Measurements from ENCODE around the gene RWDD3.

Gene RWDD3

DNA sequence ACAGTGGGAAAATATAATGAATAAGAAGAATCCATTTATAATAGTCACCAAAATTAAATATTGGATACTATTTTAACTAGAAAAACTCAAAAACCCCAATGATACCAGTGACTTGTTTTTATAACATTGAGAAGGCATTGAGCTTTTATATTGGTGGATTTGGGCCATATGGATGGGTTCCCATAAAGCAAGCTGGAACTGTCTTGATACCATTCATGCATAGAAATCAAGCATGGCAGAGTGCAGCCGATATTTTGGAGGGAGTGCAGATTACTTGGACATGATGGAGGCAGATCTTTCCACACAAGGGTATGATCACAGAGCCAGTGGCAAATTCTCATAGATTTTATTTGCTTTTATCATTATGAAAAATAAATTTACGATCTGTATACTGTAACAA, 3.8 kb upstream of the RWDD3 start:
- Histone ChIP-seq H3K4me1 (ENCODE audit: control insufficient read depth, low read length) (peaks cover 6% of the 10 kb centered on the region), H3K79me2 (ENCODE audit: control insufficient read depth, low read length) (peaks cover 8% of the 10 kb centered on the region), H3F3A (ENCODE audit: control insufficient read depth, insufficient read depth) (no peaks in the 10 kb centered on the region), H3K27ac (ENCODE audit: low read depth, low read length) (no peak overlapping the region), H3K4me2 (ENCODE audit: low read length) (no peak overlapping the region), H3K36me3 (ENCODE audit: control insufficient read depth, low read length) (no peaks in the 10 kb centered on the region; the same call in 1 of the 2 replicates), H3K4me3 (ENCODE audit: low read length) (no peak overlapping the region), H3K9me2 (replicated peaks; ENCODE audit: control insufficient read depth, low read length) (no peaks in the 10 kb centered on the region), H3K27me3 (ENCODE audit: control insufficient read depth, low read length) (peaks cover 15% of the 10 kb centered on the region), H3K9me3 (ENCODE audit: control insufficient read depth, insufficient read depth, low read length) (no peaks in the 10 kb centered on the region), H4K20me1 (ENCODE audit: control insufficient read depth, insufficient read depth, low read depth, low read length) (no peaks in the 10 kb centered on the region)
- TF ChIP-seq, protein P1, sequence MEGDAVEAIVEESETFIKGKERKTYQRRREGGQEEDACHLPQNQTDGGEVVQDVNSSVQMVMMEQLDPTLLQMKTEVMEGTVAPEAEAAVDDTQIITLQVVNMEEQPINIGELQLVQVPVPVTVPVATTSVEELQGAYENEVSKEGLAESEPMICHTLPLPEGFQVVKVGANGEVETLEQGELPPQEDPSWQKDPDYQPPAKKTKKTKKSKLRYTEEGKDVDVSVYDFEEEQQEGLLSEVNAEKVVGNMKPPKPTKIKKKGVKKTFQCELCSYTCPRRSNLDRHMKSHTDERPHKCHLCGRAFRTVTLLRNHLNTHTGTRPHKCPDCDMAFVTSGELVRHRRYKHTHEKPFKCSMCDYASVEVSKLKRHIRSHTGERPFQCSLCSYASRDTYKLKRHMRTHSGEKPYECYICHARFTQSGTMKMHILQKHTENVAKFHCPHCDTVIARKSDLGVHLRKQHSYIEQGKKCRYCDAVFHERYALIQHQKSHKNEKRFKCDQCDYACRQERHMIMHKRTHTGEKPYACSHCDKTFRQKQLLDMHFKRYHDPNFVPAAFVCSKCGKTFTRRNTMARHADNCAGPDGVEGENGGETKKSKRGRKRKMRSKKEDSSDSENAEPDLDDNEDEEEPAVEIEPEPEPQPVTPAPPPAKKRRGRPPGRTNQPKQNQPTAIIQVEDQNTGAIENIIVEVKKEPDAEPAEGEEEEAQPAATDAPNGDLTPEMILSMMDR (IDR thresholded peaks at IDR 0.05; ENCODE audit: low read depth, low read length, poor library complexity, severe bottlenecking): no peak
- no peak for TF ChIP-seq EZH2phosphoT487 (IDR thresholded peaks at IDR 0.05; ENCODE audit: borderline replicate concordance, low read length)

GRCh38 chr1:95230768-95231191, 3.2 kb upstream of the RWDD3 start:
- Histone ChIP-seq H3F3A (ENCODE audit: control insufficient read depth, insufficient read depth) (no peaks in the 10 kb centered on the region), H3K4me1 (ENCODE audit: control insufficient read depth, low read length) (peaks cover 6% of the 10 kb centered on the region), H3K79me2 (ENCODE audit: control insufficient read depth, low read length) (peaks cover 13% of the 10 kb centered on the region), H3K4me3 (ENCODE audit: low read length) (no peak overlapping the region), H3K4me2 (ENCODE audit: low read length) (no peak overlapping the region), H3K27ac (ENCODE audit: low read depth, low read length) (no peak overlapping the region), H3K9me2 (replicated peaks; ENCODE audit: control insufficient read depth, low read length) (no peaks in the 10 kb centered on the region), H3K27me3 (ENCODE audit: control insufficient read depth, low read length) (peaks cover 15% of the 10 kb centered on the region), H4K20me1 (ENCODE audit: control insufficient read depth, insufficient read depth, low read depth, low read length) (no peaks in the 10 kb centered on the region), H3K9me3 (ENCODE audit: control insufficient read depth, insufficient read depth, low read length) (no peaks in the 10 kb centered on the region), H3K36me3 (ENCODE audit: control insufficient read depth, low read length) (no peaks in the 10 kb centered on the region; the same call in 1 of the 2 replicates)
- TF ChIP-seq EZH2phosphoT487 (IDR thresholded peaks at IDR 0.05; ENCODE audit: borderline replicate concordance, low read length): no peak
- TF ChIP-seq, protein P1 (IDR thresholded peaks at IDR 0.05; ENCODE audit: low read depth, low read length, poor library complexity, severe bottlenecking): no peak

- TF ChIP-seq, protein P1 (IDR thresholded peaks at IDR 0.05; ENCODE audit: low read depth, low read length, poor library complexity, severe bottlenecking): no peak
- no peak for TF ChIP-seq EZH2phosphoT487 (IDR thresholded peaks at IDR 0.05; ENCODE audit: borderline replicate concordance, low read length)
- no peak overlapping the region for H3K27ac ChIP-seq (ENCODE audit: low read depth, low read length)
- H3K4me2 ChIP-seq (ENCODE audit: low read length): no peak overlapping the region
Observed at GRCh38 chr1:95232646-95233318, 1.2 kb upstream of the RWDD3 start.

More at GRCh38 chr1:95232646-95233318, 1.2 kb upstream of the RWDD3 start:
- no peaks in the 10 kb centered on the region for H3K9me2 ChIP-seq (replicated peaks; ENCODE audit: control insufficient read depth, low read length)
- H3K27me3 ChIP-seq (ENCODE audit: control insufficient read depth, low read length): peaks cover 12% of the 10 kb centered on the region
- peaks cover 9% of the 10 kb centered on the region for H3K4me1 ChIP-seq (ENCODE audit: control insufficient read depth, low read length)
- H3K36me3 ChIP-seq (ENCODE audit: control insufficient read depth, low read length): peaks cover 13% of the 10 kb centered on the region
- no peaks in the 10 kb centered on the region for H3F3A ChIP-seq (ENCODE audit: control insufficient read depth, insufficient read depth)
- H3K9me3 ChIP-seq (ENCODE audit: control insufficient read depth, insufficient read depth, low read length): no peaks in the 10 kb centered on the region
- no peaks in the 10 kb centered on the region for H4K20me1 ChIP-seq (ENCODE audit: control insufficient read depth, insufficient read depth, low read depth, low read length)
- H3K4me3 ChIP-seq (ENCODE audit: low read length): no peak overlapping the region
- peaks cover 28% of the 10 kb centered on the region for H3K79me2 ChIP-seq (ENCODE audit: control insufficient read depth, low read length)

All from DOHH2 (cell line).